RPMI8226 (cell line): ENCODE results near the gene ABL2.
"Not testable (repeated sequence)": the region's sequence is repeated elsewhere in the genome, so short reads cannot be mapped to it uniquely, and the experiment has no call there.

Experiments used
- DNase-seq: peaks from one replicate; pipeline ENCODE4 v3.0.0-alpha.2; 2015

The ABL2 gene

DNA sequence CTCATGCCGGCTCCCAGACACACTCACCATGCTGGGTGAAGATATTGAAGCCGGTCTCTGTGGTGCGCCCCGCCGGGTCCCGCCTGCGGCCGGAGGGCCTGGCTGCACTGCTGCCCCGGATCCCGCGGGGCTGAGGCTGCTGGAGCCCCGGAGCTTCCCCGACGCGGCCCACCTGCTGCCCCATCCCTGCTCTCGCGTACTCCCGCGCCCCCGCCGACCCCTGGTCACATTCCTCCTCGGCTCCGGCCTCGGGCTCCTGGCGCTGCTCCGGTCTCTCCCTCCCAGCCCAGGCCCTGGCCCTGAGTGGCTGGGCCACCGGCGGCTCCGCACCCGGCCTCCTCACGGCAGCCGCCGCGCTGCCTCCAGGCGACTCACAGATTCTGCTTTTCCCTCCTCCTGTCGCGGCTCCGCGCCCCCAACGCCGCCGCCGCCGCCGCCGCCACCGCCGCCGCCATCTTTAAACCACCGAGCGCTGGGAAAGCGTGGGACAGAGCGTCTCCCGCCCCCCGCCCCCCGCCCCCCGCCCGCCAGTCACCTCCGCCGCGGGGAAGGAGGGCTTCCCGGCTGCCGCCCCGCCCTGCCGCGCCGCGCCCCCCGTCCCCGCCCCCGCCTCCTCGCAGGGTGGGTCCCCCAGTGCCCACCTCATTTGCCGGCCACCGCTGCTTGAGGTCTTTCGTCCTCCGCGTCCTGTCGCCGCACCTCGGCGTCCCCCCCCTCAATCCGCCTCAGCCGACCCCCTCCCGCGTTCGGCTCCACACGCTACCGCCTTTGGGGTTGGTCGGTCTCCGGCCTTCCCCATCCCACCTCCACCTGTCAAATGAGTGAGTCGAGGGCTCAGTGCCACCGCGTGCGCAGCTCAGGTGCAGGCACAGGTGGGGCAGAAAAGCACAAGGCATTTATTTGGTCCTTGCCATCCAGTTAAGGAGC is at the start of gene ABL2:
ABL2 (minus strand) TSS at position 464 of the 927 bp plus-strand sequence; CDS start at position 184, 280 bp downstream.
- DNase-seq = peak; percentile 81

DNA sequence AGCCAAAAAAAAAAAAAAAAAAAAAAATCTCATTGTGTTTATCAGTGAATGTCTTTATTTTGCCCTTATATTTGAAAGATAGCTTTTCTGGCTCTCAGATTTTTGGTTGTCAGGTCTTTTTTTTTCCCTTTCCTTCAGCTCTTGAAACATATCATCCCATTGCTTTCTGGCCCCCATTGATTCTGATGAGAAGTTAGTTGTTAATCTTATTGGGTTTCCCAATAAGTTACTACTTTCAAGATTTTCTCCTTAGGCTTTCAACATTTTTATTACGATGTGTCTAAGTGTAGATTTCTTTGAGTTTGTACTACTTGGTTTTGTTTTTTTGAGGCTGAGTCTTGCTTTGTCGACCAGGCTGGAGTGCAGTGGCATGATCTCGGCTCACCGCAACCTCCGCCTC is 49.4 kb upstream of the ABL2 start:
- no peak for DNase-seq

- not testable (repeated sequence) for DNase-seq
Measured at GRCh38 chr1:179274424-179274823, 44.9 kb upstream of the ABL2 start.

- DNase-seq = no peak
Measured at GRCh38 chr1:179269071-179269470, 39.6 kb upstream of the ABL2 start.

GRCh38 chr1:179264507-179264906 is 35.0 kb upstream of the ABL2 start:
- no peak for DNase-seq

DNA sequence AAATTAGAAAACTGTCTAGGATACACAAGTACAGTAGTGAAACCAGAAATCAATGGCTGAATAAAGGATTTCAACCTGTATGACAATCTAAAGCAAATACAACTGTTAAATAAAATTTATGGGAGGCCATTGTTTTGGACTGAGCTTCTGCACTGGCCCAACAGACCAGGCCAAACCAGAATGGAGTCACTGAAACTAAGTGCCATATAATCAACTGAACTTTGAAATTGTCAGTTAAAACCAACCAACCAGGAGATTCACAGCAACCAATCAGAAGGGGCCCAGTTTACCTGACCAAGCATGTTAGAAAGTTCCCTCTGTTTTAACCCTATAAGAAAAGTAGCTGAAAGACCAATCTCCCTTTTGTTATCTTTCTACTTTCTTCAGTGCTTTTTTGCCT is 33.6 kb upstream of the ABL2 start:
- no peak for DNase-seq

GRCh38 chr1:179262183-179262582 is 32.7 kb upstream of the ABL2 start:
- no peak for DNase-seq

DNA sequence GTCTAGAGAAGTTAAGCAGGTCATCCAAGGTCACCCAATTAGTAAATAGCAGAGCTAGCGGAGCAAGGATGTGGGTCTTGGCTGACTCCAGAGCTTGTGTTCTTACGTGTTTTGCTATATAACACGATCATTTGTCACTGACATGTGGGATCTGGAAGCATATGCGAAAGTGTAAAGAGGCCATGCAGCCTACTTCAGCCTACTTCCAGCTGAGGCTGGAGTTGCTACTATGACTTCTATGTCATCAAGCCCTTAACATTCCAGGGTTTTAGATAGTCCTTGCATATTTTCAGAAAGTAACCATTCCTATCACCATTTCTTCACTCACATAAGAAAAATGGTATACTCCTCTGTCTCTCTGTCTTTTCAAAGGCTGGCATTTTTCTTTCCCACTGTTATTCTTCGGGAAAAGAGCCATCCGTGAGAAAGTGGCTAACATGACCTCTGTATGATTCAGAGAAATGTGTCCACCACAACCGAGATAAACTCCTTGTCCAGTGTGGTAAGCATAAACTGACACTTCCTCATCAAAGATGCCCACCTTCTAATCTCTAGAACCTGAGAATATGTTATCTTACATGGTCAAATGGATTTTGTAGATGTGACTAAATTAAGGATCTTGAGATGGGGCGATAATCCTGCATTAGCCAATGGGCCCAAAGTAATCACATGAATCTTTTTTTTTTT is 24.0 kb upstream of the ABL2 start:
- no peak for DNase-seq

GRCh38 chr1:179252606-179253005 is 23.1 kb upstream of the ABL2 start:
- DNase-seq = no peak

DNA sequence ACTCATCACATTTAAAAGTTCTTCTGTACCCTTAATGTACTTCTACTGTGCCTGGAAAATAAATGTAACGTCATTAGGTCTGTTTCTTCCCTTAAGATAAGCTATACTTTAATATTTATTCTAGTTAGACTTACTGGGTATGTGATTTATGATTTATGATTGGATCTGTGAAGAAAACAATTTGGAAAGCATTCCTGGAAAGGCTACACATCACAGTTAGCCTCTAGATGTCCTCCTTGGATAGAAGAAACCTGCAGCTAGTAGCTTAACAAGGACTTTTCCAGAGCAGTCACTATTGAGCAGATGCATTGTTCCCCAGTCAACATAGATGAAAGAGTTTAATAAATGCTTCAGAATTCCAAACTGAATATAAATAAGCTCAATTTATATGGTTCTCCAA is 22.2 kb upstream of the ABL2 start:
- no peak for DNase-seq

DNA sequence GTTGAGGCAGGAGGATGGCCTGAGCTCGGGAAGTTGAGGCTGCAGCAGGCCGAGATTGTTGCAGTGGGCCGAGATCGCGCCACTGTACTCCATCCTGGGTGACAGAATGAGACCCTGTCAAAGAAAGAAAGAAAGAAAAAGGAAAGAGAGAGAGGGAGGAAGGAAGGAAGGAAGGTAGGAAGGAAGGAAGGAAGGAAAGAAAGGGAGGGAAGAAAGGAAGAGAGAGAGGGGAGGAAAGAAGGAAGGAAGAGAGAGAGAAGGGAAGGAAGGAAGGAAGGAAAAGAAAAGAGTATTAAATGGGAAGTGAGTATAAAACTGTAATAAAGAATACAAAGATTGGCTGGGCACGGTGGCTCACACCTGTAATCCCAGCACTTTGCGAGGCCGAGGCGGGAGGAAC is 18.4 kb upstream of the ABL2 start:
- no peak for DNase-seq

DNA sequence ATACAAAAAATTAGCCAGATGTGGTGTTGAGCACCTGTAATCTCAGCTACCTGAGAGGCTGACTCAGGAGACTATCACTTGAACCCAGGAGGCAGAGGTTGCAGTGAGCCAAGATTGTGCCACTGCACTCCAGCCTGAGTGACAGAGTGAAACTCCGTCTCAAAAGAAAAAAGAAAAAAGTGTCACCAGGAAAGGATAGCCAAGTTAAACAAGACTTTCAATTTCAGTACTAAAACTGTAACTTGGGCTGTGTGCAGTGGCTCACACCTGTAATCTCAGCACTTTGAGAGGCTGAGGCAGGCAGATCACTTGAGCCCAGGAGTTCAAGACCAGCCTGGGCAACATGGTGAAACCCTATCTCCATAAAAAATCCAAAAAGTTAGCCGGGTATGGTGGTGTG is 15.9 kb upstream of the ABL2 start:
- not testable (repeated sequence) for DNase-seq

DNA sequence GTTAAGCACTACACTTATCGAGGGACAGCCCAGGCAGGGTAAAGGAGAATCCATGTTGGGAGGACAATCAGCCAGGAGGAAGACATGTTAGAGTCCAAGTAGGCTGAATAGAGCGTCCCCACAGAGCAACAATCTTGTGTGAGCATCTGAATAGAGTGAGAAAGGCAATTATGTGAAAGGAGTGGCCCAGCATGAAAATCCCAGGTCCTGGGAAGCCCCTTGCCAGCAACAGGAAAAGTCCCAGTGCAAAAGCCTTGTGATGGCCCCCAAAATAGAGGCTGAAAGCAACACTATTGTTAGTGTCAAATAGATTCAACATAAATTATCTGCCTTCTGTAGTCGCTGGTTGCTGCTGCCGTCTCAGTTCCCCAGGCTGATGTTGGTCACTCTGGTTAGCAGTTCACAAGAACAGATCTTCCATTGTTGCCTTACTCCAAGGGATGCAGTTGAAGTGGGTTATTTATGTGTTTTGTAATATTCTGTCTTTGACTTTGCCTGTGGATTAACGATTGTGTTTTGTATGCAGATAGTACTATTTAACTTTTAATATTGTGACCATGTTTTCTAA is 12.1 kb upstream of the ABL2 start:
- no peak for DNase-seq

- no peak for DNase-seq
Measured at GRCh38 chr1:179237222-179237621, 7.7 kb upstream of the ABL2 start.

DNA sequence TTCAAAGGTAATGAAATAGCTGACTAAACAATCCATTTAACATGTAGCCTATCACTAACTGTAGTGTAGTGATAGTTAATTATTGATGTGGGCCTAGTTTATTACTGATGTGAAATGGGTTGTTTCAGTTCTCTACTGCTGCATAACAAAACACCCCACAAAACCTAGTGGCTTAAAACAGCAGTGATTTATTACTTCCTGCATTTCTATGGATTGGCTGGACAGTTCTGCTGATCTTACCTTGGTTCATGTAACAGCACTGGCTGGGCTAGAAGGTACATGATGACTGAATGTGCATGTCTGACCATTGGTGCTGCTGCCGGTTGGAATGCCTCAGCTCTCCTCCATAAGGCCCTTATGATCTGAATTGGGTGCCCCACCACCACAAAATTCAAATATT is 5.4 kb upstream of the ABL2 start:
- DNase-seq = no peak

GRCh38 chr1:179231923-179232322 is 2.4 kb upstream of the ABL2 start:
- no peak for DNase-seq

DNA sequence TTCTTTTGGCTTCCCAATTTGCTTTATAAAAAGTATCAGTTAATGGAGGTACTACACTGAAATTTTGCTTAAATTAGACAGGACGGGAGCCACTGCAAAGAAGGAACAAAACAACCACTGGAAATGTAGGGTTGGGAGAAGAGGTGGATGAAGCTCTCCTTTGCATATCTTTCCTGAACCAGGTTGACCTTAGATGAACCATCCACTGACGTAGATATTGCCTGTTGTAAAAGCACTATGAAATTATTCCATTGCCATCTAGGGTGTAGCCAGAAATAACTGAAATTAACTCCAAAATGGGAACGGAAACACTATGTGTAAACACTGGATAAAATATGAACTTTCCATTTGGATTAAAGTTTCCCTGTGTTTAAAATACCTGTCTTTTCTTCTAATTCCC is 1.2 kb upstream of the ABL2 start:
- no peak for DNase-seq

- no peak for DNase-seq
Measured at GRCh38 chr1:179230251-179230650, 774 bp upstream of the ABL2 start.

DNA sequence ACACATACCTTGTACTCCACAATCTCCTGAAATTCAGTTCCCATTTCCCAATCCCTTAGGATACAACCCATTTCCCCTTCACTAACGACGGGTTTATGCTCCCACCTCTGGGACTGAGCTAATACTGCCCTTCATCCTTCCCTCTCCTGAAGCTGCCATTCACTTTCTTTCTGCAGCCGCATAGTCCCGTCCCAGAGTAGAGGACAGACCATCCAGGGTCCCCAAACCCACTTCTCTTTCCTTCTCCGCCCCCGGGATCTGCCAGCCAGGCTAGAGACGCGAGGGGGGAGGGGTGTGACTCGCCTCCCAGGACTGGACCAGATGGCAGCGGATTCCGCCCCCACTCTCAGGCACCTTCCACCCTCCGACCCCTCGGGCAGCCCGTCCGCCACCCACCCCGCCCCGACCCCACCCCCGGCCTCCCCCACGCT is 679 bp downstream of the ABL2 start:
- peak; percentile 56 for DNase-seq

DNA sequence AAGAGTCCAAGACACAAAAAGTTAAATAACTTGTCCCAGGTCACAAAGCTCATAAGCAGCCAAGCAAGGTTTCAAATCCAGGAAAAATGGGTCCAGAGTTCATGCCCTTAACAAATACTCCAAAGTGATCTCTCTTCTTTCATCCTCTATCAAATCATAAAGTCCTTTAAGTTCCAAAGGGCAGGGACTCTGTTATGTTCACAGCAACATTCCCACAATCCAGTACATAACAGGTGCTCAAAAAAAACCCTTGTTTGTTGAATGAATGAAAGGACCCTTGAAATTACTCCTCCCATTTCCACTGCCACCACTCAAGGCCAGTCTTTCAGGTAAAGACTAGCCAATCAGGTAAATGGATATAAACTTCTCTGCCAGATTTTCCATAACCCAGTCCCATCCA is 2.7 kb downstream of the ABL2 start:
- DNase-seq = no peak

- DNase-seq = not testable (repeated sequence)
Measured at GRCh38 chr1:179224466-179224865, 5.0 kb downstream of the ABL2 start.

GRCh38 chr1:179221121-179221520 is 8.4 kb downstream of the ABL2 start:
- DNase-seq = not testable (repeated sequence)

DNA sequence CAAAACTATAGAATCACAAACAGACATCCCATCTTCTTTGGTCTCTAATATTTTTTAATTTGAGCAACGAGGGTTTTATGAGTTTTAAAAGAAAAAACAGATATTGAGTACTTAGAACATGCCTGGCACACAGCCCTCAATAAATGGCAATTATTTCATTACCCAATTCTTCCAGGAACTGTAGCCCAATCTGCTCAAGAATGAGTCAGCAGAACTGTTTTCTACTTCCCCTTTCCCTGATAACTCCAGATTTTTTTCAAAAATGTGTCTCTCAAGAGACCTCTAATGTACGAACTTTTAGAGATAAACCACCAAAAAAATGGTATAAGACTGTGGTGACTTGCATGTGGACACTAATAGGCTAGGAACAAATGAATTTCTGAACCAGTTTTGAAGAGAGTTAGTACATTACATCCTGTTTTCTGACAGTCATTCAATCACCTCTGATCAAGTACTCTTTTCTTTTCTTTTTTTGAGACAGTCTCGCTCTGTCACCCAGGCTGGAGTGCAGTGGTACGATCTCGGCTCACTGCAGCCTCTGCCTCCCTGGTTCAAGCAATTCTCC is 11.5 kb downstream of the ABL2 start:
- peak; percentile 29 for DNase-seq
